Heart left ventricle (tissue), 13 donors: Measurements from ENCODE around the gene DNAJC8.

Source experiments
- CTCF ChIP-seq, 12 donors: fragments of 200-600 bp; sonication (generic) in 4 of 12; IDR thresholded peaks; one replicate each; pipeline versions ENCODE4 v1.5.0 to v1.8.0; 2018 to 2022; ENCODE audit warnings: antibody characterized with exemption in 12 of 12, mild to moderate bottlenecking in 5 of 12
- POLR2A ChIP-seq, 2 donors: fragments of 450-650 bp; IDR thresholded peaks; one replicate each; pipeline ENCODE4 v1.6.1; 2017; ENCODE audit warnings: antibody characterized with exemption in 2 of 2, mild to moderate bottlenecking in 2 of 2, moderate library complexity in 2 of 2
- donor health status: ischemic (EF 13 %, LVEDD 7.1; RV severe dilation, severe dysfunction).
- donor health status: DM: no; HTN: yes; CAD: no.
- donor health status: DM: no; HTN: no; CAD: no.
- donor health status: ischemic (EF 25% LVEDD 6.9; RV normal size, moderate dysfunction).
- donor health status: ischemic (EF 25% LVEDD 5.7; RV mildly dilated, moderate dysfunction).
- donor health status: ischemic (EF 35%, LVEDD 5.7; RV mildly dilated, moderate dysfunction).
- donor health status: nonischemic (EF 11% LVEDD 7.7; RV severe dilation, severe dysfunction).
- donor health status: DM: yes; HTN: yes; CAD: no.
- donor health status: PGD.
- donor health status: ischemic (EF 29% LVEDD 5.4; RV normal size, mild dysfunction).
- donor health status: nonischemic (EF 23%, LVEDD 6.1; RV moderate dilation, normal function).

- TF ChIP-seq CTCF (IDR thresholded peaks at IDR 0.05) (peak; percentile 88 to 98 (median 94)), POLR2A (IDR thresholded peaks at IDR 0.05) (no peak)
These were observed 15.6 kb upstream of the DNAJC8 start for GRCh38 chr1:28248273-28249012.
